IMR-90 (cell line): Measurements from ENCODE around the gene SEMA4A. TPM values are rescaled to one million over a fixed set of nuclear protein-coding genes. Genes with fewer than 3 reads are reported as not detected.

ENCODE experiments used
- ATAC-seq: fragments of 200-7000 bp; cut with Tn5 transposase; 2 replicates; pipeline ENCODE4 v1.9.1; 2020; ENCODE audit warnings: low read depth, mild to moderate bottlenecking, moderate library complexity
- BruUV-seq: library from RNA; stranded (reverse); fragments of 400-500 nt; replicated peaks from 2 replicates; lab custom pipeline; 2021; lab: Mats Ljungman, UMichigan
- CTCF ChIA-PET: fragments of 300-600 bp; formaldehyde crosslinking; extraction: SDS; loops from one replicate; lab custom pipeline; 2021; ENCODE audit warnings: antibody characterized with exemption; lab: Yijun Ruan, JAX
- POLR2A ChIA-PET: fragments of 300-600 bp; sonication (Branson Sonifier 250); formaldehyde crosslinking; loops from one replicate; lab custom pipeline; 2022; ENCODE audit warnings: antibody characterized with exemption; ENCODE audit not compliant: unreplicated experiment; lab: Charles Lee
- DNase-seq: peaks from one replicate; pipeline ENCODE4 v3.0.0; 2013
- H2AFZ ChIP-seq: replicated peaks from 2 replicates; pipeline ENCODE3; 2013; ENCODE audit warnings: low read length, mild to moderate bottlenecking; ENCODE audit not compliant: poor library complexity
- H2AK5ac ChIP-seq: 2 replicates; pipeline ENCODE4 v1.6.1; 2013; ENCODE audit warnings: low read depth, low read length, inconsistent platforms
- H2AK9ac ChIP-seq: replicated peaks from 2 replicates; pipeline ENCODE3; 2013; ENCODE audit warnings: mild to moderate bottlenecking, low read depth, low read length, moderate library complexity; ENCODE audit not compliant: poor library complexity
- H2BK120ac ChIP-seq: 2 replicates; pipeline ENCODE4 v1.6.1; 2013; ENCODE audit warnings: low read depth, low read length, inconsistent platforms
- H2BK15ac ChIP-seq: 3 replicates; pipeline ENCODE4 v1.6.1; 2013; ENCODE audit warnings: low read depth, low read length, inconsistent platforms
- H2BK20ac ChIP-seq: 2 replicates; pipeline ENCODE4 v1.6.1; 2013; ENCODE audit warnings: low read depth, mild to moderate bottlenecking, inconsistent platforms, low read length, moderate library complexity
- H2BK5ac ChIP-seq: 2 replicates; pipeline ENCODE4 v1.6.1; 2013; ENCODE audit warnings: mild to moderate bottlenecking, low read depth, low read length, inconsistent platforms; ENCODE audit not compliant: poor library complexity, severe bottlenecking
- H3K14ac ChIP-seq: replicated peaks from 2 replicates; pipeline ENCODE4 v1.6.1; 2013; ENCODE audit warnings: low read depth, low read length, inconsistent platforms
- H3K18ac ChIP-seq: 2 replicates; pipeline ENCODE4 v1.6.1; 2013; ENCODE audit warnings: low read depth, low read length, control low read depth
- H3K23ac ChIP-seq: 2 replicates; pipeline ENCODE4 v1.6.1; 2013; ENCODE audit warnings: low read depth, low read length, inconsistent platforms
- H3K27ac ChIP-seq: 2 replicates; pipeline ENCODE4 v1.5.1; 2013; ENCODE audit warnings: mild to moderate bottlenecking, control low read depth, low read length; ENCODE audit not compliant: insufficient read depth
- H3K27me3 ChIP-seq: 2 replicates; pipeline ENCODE4 v1.6.1; 2013; ENCODE audit warnings: low read length; ENCODE audit not compliant: control insufficient read depth, insufficient read depth
- H3K36me3 ChIP-seq: 2 replicates; pipeline ENCODE4 v1.6.1; 2013; ENCODE audit warnings: low read length, mixed read lengths; ENCODE audit not compliant: control insufficient read depth, insufficient read depth
- H3K4ac ChIP-seq: 2 replicates; pipeline ENCODE4 v1.6.1; 2013; ENCODE audit warnings: low read depth, low read length, inconsistent platforms
- H3K4me1 ChIP-seq: 2 replicates; pipeline ENCODE4 v1.6.1; 2013; ENCODE audit warnings: low read length, mixed read lengths; ENCODE audit not compliant: control insufficient read depth, insufficient read depth
- H3K4me2 ChIP-seq: 2 replicates; pipeline ENCODE4 v1.6.1; 2013; ENCODE audit warnings: low read depth, mild to moderate bottlenecking, control low read depth, low read length, moderate library complexity
- H3K4me3 ChIP-seq: 2 replicates; pipeline ENCODE4 v1.5.1; 2013; ENCODE audit warnings: low read depth, mild to moderate bottlenecking, control low read depth, low read length, moderate library complexity; ENCODE audit not compliant: insufficient read depth
- H3K56ac ChIP-seq: 2 replicates; pipeline ENCODE4 v1.6.1; 2013; ENCODE audit warnings: low read length, inconsistent platforms; ENCODE audit not compliant: insufficient read depth; ENCODE audit errors: extremely low read depth
- H3K79me1 ChIP-seq, 2 experiments: 2 replicates each; pipeline ENCODE4 v1.6.1; 2013; ENCODE audit warnings: low read length in 2 of 2, inconsistent platforms in 1 of 2, low read depth in 1 of 2
- H3K9ac ChIP-seq: 2 replicates; pipeline ENCODE4 v1.6.1; 2013; ENCODE audit warnings: low read depth, low read length, control low read depth
- H3K9me1 ChIP-seq: 2 replicates; pipeline ENCODE4 v1.6.1; 2013; ENCODE audit warnings: low read length, inconsistent platforms; ENCODE audit not compliant: insufficient read depth
- H3K9me3 ChIP-seq: 2 replicates; pipeline ENCODE4 v1.6.1; 2013; ENCODE audit warnings: low read length; ENCODE audit not compliant: control insufficient read depth, insufficient read depth
- H4K20me1 ChIP-seq: 2 replicates; pipeline ENCODE4 v1.6.1; 2013; ENCODE audit warnings: low read length, inconsistent platforms; ENCODE audit not compliant: insufficient read depth
- H4K5ac ChIP-seq: 2 replicates; pipeline ENCODE4 v1.6.1; 2013; ENCODE audit warnings: mild to moderate bottlenecking, low read depth, low read length, control low read depth
- H4K8ac ChIP-seq, 2 experiments: 2 replicates each; pipeline ENCODE4 v1.6.1; 2013; ENCODE audit warnings: low read depth in 2 of 2, low read length in 2 of 2, control low read depth in 1 of 2, inconsistent platforms in 1 of 2
- H4K91ac ChIP-seq: 2 replicates; pipeline ENCODE4 v1.6.1; 2013; ENCODE audit warnings: low read depth, low read length, inconsistent platforms; ENCODE audit not compliant: insufficient read depth
- BHLHE40 ChIP-seq: fragments of 150-350 bp; IDR thresholded peaks from 2 replicates; pipeline ENCODE4 v1.6.1; 2016; ENCODE audit warnings: mild to moderate bottlenecking, low read depth, low read length
- CEBPB ChIP-seq: IDR thresholded peaks from 2 replicates; pipeline ENCODE4 v1.6.1; 2012; ENCODE audit warnings: low read depth, low read length, improper control_type of control experiment
- CHD1 ChIP-seq: IDR thresholded peaks from 2 replicates; pipeline ENCODE4 v1.6.1; 2012; ENCODE audit warnings: low read depth, low read length, improper control_type of control experiment
- FOS ChIP-seq: fragments of 150-350 bp; IDR thresholded peaks from 2 replicates; pipeline ENCODE4 v1.6.1; 2016; ENCODE audit warnings: low read depth, low read length
- MAFK ChIP-seq: IDR thresholded peaks from 2 replicates; pipeline ENCODE4 v1.6.1; 2012; ENCODE audit warnings: low read depth, low read length, improper control_type of control experiment
- MAZ ChIP-seq: IDR thresholded peaks from 2 replicates; pipeline ENCODE4 v1.6.1; 2012; ENCODE audit warnings: low read depth, mild to moderate bottlenecking, low read length, improper control_type of control experiment, moderate library complexity, borderline replicate concordance
- MXI1 ChIP-seq: IDR thresholded peaks from 2 replicates; pipeline ENCODE4 v1.6.1; 2012; ENCODE audit warnings: low read depth, mild to moderate bottlenecking, low read length, moderate library complexity, borderline replicate concordance
- NFE2L2 ChIP-seq: fragments of 150-350 bp; IDR thresholded peaks from 2 replicates; pipeline ENCODE4 v1.6.1; 2016; ENCODE audit warnings: low read depth, mild to moderate bottlenecking, low read length
- POLR2A ChIP-seq: IDR thresholded peaks from 2 replicates; pipeline ENCODE4 v1.6.1; 2012; ENCODE audit warnings: mild to moderate bottlenecking, low read depth, low read length
- RAD21 ChIP-seq: IDR thresholded peaks from 2 replicates; pipeline ENCODE4 v1.6.1; 2012; ENCODE audit warnings: low read length, improper control_type of control experiment
- RCOR1 ChIP-seq: IDR thresholded peaks from 2 replicates; pipeline ENCODE4 v1.6.1; 2012; ENCODE audit warnings: mild to moderate bottlenecking, low read length, improper control_type of control experiment; ENCODE audit not compliant: insufficient replicate concordance
- RFX5 ChIP-seq: IDR thresholded peaks from 2 replicates; pipeline ENCODE4 v1.8.0; 2012; ENCODE audit warnings: low read depth, mild to moderate bottlenecking, low read length, moderate library complexity
- SMC3 ChIP-seq: fragments of 150-350 bp; IDR thresholded peaks from 2 replicates; pipeline ENCODE4 v1.6.1; 2016; ENCODE audit warnings: low read depth, mild to moderate bottlenecking, antibody characterized with exemption, low read length, moderate library complexity
- WGBS, 2 experiments: methylation state at CpG; one replicate each; pipeline versions ENCODE4 v1.1.5 to v1.1.7; 2013; ENCODE audit warnings: missing lambda C conversion rate in 2 of 2; ENCODE audit not compliant: insufficient read length in 1 of 2; ENCODE audit errors: extremely low coverage in 2 of 2; 5-methylcytosine and 5-hydroxymethylcytosine counted together
- dilution Hi-C: fragments of 300-500 bp; cut with HindIII; formaldehyde crosslinking; loops from one replicate; pipeline ENCODE4 v1.14.3; 2018; ENCODE audit warnings: low sequenced_read_pairs; ENCODE audit not compliant: unreplicated experiment
- in situ Hi-C: fragments of 300-500 bp; cut with MboI; formaldehyde crosslinking; loops from 3 replicates; pipeline ENCODE4 v1.14.3; 2019; ENCODE audit warnings: low sequenced_read_pairs, inconsistent platforms, mixed read lengths
- intact Hi-C: fragments of 100-400 bp; cut with micrococcal nuclease; formaldehyde crosslinking; loops from 2 replicates; pipeline ENCODE4 v1.10.0; 2022
- polyA plus RNA-seq, 3 experiments: library from polyadenylated mRNA; depleted of rRNA; stranded (reverse); fragments of >200 nt; gene quantifications; 2 replicates each; pipeline ENCODE4 v1.2.3, GENCODE V29; 2012; ENCODE audit warnings: low replicate concordance in 1 of 3
- total RNA-seq: library from RNA; depleted of rRNA; stranded (reverse); fragments of >200 nt; gene quantifications from 2 replicates; pipeline ENCODE4 v1.2.3, GENCODE V29; 2012
- TF ChIP-seq, protein P1 (sequence below): conservative IDR thresholded peaks from 2 replicates; pipeline ENCODE4 v1.5.1; 2012; ENCODE audit warnings: mild to moderate bottlenecking, low read depth, low read length, improper control_type of control experiment
- TF ChIP-seq, protein P2 (sequence below): fragments of 150-350 bp; IDR thresholded peaks from 2 replicates; pipeline ENCODE4 v1.6.1; 2016; ENCODE audit warnings: low read depth, mild to moderate bottlenecking, low read length, moderate library complexity, borderline replicate concordance
- TF ChIP-seq, protein P3 (sequence below): fragments of 150-350 bp; IDR thresholded peaks from 2 replicates; pipeline ENCODE4 v1.6.1; 2017; ENCODE audit warnings: mild to moderate bottlenecking, antibody characterized with exemption, low read length, low read depth

The SEMA4A gene
- total and polyA plus RNA-seq, 2 of the 4 experiments (the other 2 are of a cell fraction), result 0.18 to 0.86 TPM

DNA sequence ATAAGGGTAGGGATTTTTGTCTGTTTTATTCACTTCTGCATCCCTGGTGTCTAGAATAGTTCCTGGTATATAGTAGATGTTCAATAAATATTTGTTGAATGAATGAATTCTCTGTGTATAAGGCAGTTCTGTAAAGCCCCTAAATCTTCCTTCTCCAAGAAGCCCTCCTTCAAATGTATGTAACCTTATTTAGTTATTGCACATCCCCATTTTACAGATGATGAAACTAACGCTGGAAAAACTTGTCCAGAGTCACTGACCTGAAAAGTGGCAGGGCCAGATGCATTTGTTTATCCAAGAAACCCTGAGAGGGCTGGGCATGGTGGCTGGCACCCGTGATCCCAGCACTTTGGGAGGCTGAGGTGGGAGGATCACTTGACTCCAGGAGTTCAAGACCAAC is 43.1 kb upstream of the SEMA4A start:
- H3K79me1 ChIP-seq, result peaks cover 10 to 54% of the 10 kb centered on the region in 2 experiments
- no peak overlapping the region for H2BK15ac ChIP-seq
- POLR2A ChIA-PET, result no interaction called here
- ATAC-seq (no peak), DNase-seq (no peak)
- H3K9me3 ChIP-seq, result no peaks in the 10 kb centered on the region
- no peak overlapping the region for H3K23ac ChIP-seq
- WGBS, 2 experiments, result no CpG with 5 or more reads among the region's 2 CpGs
- no peak overlapping the region for H2BK120ac ChIP-seq
- no peak overlapping the region for H4K91ac ChIP-seq
- H3K4me3 ChIP-seq, result no peak overlapping the region
- no peak overlapping the region for H2AFZ ChIP-seq
- H4K8ac ChIP-seq, result no peak overlapping the region
- no peak overlapping the region for H3K4me2 ChIP-seq
- H2AK9ac ChIP-seq, result no peak overlapping the region
- no peaks in the 10 kb centered on the region for H3K36me3 ChIP-seq
- H2BK5ac ChIP-seq, result no peak overlapping the region
- H3K9me1 ChIP-seq, result peaks cover 9% of the 10 kb centered on the region
- no peak overlapping the region for H3K4ac ChIP-seq
- no TSS peak for BruUV-seq
- no peak overlapping the region for H3K27ac ChIP-seq
- CTCF ChIA-PET, result no interaction called here
- H3K56ac ChIP-seq, result no peak overlapping the region
- peaks cover 23% of the 10 kb centered on the region for H3K4me1 ChIP-seq
- H3K9ac ChIP-seq, result no peak overlapping the region
- H3K14ac ChIP-seq, result no peak overlapping the region
- no peak overlapping the region for H2BK20ac ChIP-seq
- H3K27me3 ChIP-seq, result no peaks in the 10 kb centered on the region
- no peak overlapping the region for H3K18ac ChIP-seq
- no peak overlapping the region for H2AK5ac ChIP-seq
- dilution Hi-C loops, result no loop called here
- no peak overlapping the region for H4K5ac ChIP-seq
- peaks cover 7% of the 10 kb centered on the region for H4K20me1 ChIP-seq
- in situ Hi-C loops, result no loop called here
- intact Hi-C loops, result no loop called here
- no peak for TF ChIP-seq CEBPB
- TF ChIP-seq FOS, result no peak
- no peak for TF ChIP-seq NFE2L2
- TF ChIP-seq, protein P1, sequence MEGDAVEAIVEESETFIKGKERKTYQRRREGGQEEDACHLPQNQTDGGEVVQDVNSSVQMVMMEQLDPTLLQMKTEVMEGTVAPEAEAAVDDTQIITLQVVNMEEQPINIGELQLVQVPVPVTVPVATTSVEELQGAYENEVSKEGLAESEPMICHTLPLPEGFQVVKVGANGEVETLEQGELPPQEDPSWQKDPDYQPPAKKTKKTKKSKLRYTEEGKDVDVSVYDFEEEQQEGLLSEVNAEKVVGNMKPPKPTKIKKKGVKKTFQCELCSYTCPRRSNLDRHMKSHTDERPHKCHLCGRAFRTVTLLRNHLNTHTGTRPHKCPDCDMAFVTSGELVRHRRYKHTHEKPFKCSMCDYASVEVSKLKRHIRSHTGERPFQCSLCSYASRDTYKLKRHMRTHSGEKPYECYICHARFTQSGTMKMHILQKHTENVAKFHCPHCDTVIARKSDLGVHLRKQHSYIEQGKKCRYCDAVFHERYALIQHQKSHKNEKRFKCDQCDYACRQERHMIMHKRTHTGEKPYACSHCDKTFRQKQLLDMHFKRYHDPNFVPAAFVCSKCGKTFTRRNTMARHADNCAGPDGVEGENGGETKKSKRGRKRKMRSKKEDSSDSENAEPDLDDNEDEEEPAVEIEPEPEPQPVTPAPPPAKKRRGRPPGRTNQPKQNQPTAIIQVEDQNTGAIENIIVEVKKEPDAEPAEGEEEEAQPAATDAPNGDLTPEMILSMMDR, result no peak
- TF ChIP-seq MAFK, result no peak
- no peak for TF ChIP-seq RCOR1
- no peak for TF ChIP-seq SMC3
- TF ChIP-seq RAD21, result no peak
- no peak for TF ChIP-seq CHD1
- TF ChIP-seq, protein P2, sequence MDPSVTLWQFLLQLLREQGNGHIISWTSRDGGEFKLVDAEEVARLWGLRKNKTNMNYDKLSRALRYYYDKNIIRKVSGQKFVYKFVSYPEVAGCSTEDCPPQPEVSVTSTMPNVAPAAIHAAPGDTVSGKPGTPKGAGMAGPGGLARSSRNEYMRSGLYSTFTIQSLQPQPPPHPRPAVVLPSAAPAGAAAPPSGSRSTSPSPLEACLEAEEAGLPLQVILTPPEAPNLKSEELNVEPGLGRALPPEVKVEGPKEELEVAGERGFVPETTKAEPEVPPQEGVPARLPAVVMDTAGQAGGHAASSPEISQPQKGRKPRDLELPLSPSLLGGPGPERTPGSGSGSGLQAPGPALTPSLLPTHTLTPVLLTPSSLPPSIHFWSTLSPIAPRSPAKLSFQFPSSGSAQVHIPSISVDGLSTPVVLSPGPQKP, result no peak
- TF ChIP-seq, protein P3, sequence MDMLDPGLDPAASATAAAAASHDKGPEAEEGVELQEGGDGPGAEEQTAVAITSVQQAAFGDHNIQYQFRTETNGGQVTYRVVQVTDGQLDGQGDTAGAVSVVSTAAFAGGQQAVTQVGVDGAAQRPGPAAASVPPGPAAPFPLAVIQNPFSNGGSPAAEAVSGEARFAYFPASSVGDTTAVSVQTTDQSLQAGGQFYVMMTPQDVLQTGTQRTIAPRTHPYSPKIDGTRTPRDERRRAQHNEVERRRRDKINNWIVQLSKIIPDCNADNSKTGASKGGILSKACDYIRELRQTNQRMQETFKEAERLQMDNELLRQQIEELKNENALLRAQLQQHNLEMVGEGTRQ, result no peak
- no peak for TF ChIP-seq MXI1
- TF ChIP-seq BHLHE40, result no peak
- TF ChIP-seq POLR2A, result no peak
- TF ChIP-seq MAZ, result no peak
- no peak for TF ChIP-seq RFX5
